Osteocyte (in vitro differentiated cells): Measurements from ENCODE around the gene PADI4. TPM values are rescaled to one million over a fixed set of nuclear protein-coding genes. Genes with fewer than 3 reads are reported as not detected.
"Not testable (repeated sequence)": the region's sequence is repeated elsewhere in the genome, so short reads cannot be mapped to it uniquely, and the experiment has no call there.

ENCODE experiments used
- DNase-seq: peaks from one replicate; pipeline ENCODE4 v3.0.0; 2021; ENCODE audit warnings: mixed read lengths; ENCODE audit not compliant: unreplicated experiment; ENCODE audit errors: extremely low spot score
- H3K27ac Mint-ChIP-seq: one replicate; pipeline ENCODE4 v1.8.0; 2021; ENCODE audit warnings: mild to moderate bottlenecking, mixed read lengths; ENCODE audit not compliant: unreplicated experiment
- H3K27me3 Mint-ChIP-seq: one replicate; pipeline ENCODE4 v1.8.0; 2021; ENCODE audit warnings: mixed read lengths; ENCODE audit not compliant: unreplicated experiment
- H3K36me3 Mint-ChIP-seq: one replicate; pipeline ENCODE4 v1.8.0; 2021; ENCODE audit warnings: mixed read lengths; ENCODE audit not compliant: unreplicated experiment
- H3K4me1 Mint-ChIP-seq: one replicate; pipeline ENCODE4 v1.8.0; 2021; ENCODE audit warnings: mixed read lengths; ENCODE audit not compliant: unreplicated experiment
- H3K4me3 Mint-ChIP-seq: one replicate; pipeline ENCODE4 v1.8.0; 2021; ENCODE audit warnings: mild to moderate bottlenecking, moderate library complexity, mixed read lengths; ENCODE audit not compliant: unreplicated experiment
- H3K9me3 Mint-ChIP-seq: one replicate; pipeline ENCODE4 v1.8.0; 2021; ENCODE audit warnings: mixed read lengths; ENCODE audit not compliant: unreplicated experiment
- CTCF ChIP-seq: fragments of 200-600 bp; sonication (generic); IDR thresholded peaks from 2 replicates; pipeline ENCODE4 v1.5.0; 2021; ENCODE audit warnings: antibody characterized with exemption, mild to moderate bottlenecking, moderate library complexity
- total RNA-seq: library from RNA; stranded (reverse); gene quantifications from 2 replicates; pipeline ENCODE4 v1.2.1, GENCODE V29; 2021

The PADI4 gene
- total RNA-seq, 1 donor from 2014 or later, result not detected

- Mint-ChIP-seq H3K27me3 (peaks cover 13% of the 10 kb centered on the region), H3K36me3 (peaks cover 3% of the 10 kb centered on the region), H3K4me3 (no peak overlapping the region), H3K9me3 (peaks cover 3% of the 10 kb centered on the region), H3K4me1 (peaks cover 13% of the 10 kb centered on the region), H3K27ac (no peak overlapping the region)
- no peak for DNase-seq
- no peak for TF ChIP-seq CTCF
These were observed 11.8 kb downstream of the PADI4 start for GRCh38 chr1:17319561-17320350.

GRCh38 chr1:17321857-17322390 is 13.9 kb downstream of the PADI4 start:
- not testable (repeated sequence) for H3K9me3 Mint-ChIP-seq, H3K4me3 Mint-ChIP-seq, H3K27ac Mint-ChIP-seq, H3K36me3 Mint-ChIP-seq, H3K4me1 Mint-ChIP-seq, DNase-seq
- H3K27me3 Mint-ChIP-seq, result peaks cover 24% of the 10 kb centered on the region

- Mint-ChIP-seq H3K27ac (no peak overlapping the region), H3K4me3 (no peak overlapping the region)
- no peak for TF ChIP-seq CTCF
These were observed 20.9 kb downstream of the PADI4 start for GRCh38 chr1:17328855-17329254.

GRCh38 chr1:17329610-17330009 is 21.6 kb downstream of the PADI4 start:
- H3K9me3 Mint-ChIP-seq, result peaks cover 11% of the 10 kb centered on the region
- peaks cover 2% of the 10 kb centered on the region for H3K36me3 Mint-ChIP-seq

More at GRCh38 chr1:17328855-17329254, 20.9 kb downstream of the PADI4 start:
- peaks cover 7% of the 10 kb centered on the region for H3K4me1 Mint-ChIP-seq
- no peak for DNase-seq
- peaks cover 4% of the 10 kb centered on the region for H3K36me3 Mint-ChIP-seq
- peaks cover 12% of the 10 kb centered on the region for H3K9me3 Mint-ChIP-seq
- peaks cover 27% of the 10 kb centered on the region for H3K27me3 Mint-ChIP-seq

GRCh38 chr1:17330856-17331255 is 22.9 kb downstream of the PADI4 start:
- no peak overlapping the region for H3K4me3 Mint-ChIP-seq
- H3K9me3 Mint-ChIP-seq, result peaks cover 7% of the 10 kb centered on the region
- no peaks in the 10 kb centered on the region for H3K36me3 Mint-ChIP-seq
- peaks cover 15% of the 10 kb centered on the region for H3K27me3 Mint-ChIP-seq
- TF ChIP-seq CTCF, result no peak
- DNase-seq, result no peak
- H3K4me1 Mint-ChIP-seq, result peaks cover 5% of the 10 kb centered on the region
- no peak overlapping the region for H3K27ac Mint-ChIP-seq

More at GRCh38 chr1:17329610-17330009, 21.6 kb downstream of the PADI4 start:
- no peak for TF ChIP-seq CTCF
- no peak for DNase-seq
- peaks cover 25% of the 10 kb centered on the region for H3K27me3 Mint-ChIP-seq
- H3K4me1 Mint-ChIP-seq, result peaks cover 7% of the 10 kb centered on the region
- no peak overlapping the region for H3K4me3 Mint-ChIP-seq
- H3K27ac Mint-ChIP-seq, result no peak overlapping the region
